Measurements from ENCODE around the gene KYAT1. TPM values are rescaled to one million over a fixed set of nuclear protein-coding genes. Genes with fewer than 3 reads are reported as not detected.
"Not testable (repeated sequence)": the region's sequence is repeated elsewhere in the genome, so short reads cannot be mapped to it uniquely, and the experiment has no call there.

Gene KYAT1
- total RNA-seq, 2 donors from 2014 or later = 20.1 to 29.6 TPM

- no peak for ATAC-seq (replicated peaks)
- Mint-ChIP-seq H3K27ac (no peak overlapping the region), H3K9me3 (no peaks in the 10 kb centered on the region), H3K27me3 (no peaks in the 10 kb centered on the region), H3K4me1 (no peaks in the 10 kb centered on the region), H3K36me3 (ENCODE audit: low read depth) (peaks cover 17% of the 10 kb centered on the region), H3K4me3 (no peak overlapping the region)
These were observed 70.9 kb downstream of the KYAT1 start for GRCh38 chr9:128810873-128811272.

- Mint-ChIP-seq H3K4me3 (no peak overlapping the region), H3K27me3 (no peaks in the 10 kb centered on the region), H3K9me3 (no peaks in the 10 kb centered on the region), H3K4me1 (no peaks in the 10 kb centered on the region), H3K36me3 (ENCODE audit: low read depth) (peaks cover 28% of the 10 kb centered on the region), H3K27ac (no peak overlapping the region)
- no peak for ATAC-seq (replicated peaks)
These were observed 71.9 kb downstream of the KYAT1 start for GRCh38 chr9:128809831-128810230.

- peaks cover 33% of the 10 kb centered on the region for H3K36me3 Mint-ChIP-seq (ENCODE audit: low read depth)
- no peaks in the 10 kb centered on the region for H3K27me3 Mint-ChIP-seq
- H3K4me3 Mint-ChIP-seq = no peak overlapping the region
- H3K4me1 Mint-ChIP-seq = no peaks in the 10 kb centered on the region
- H3K9me3 Mint-ChIP-seq = no peaks in the 10 kb centered on the region
- ATAC-seq (replicated peaks) = no peak
- no peak overlapping the region for H3K27ac Mint-ChIP-seq
These were observed 72.6 kb downstream of the KYAT1 start for GRCh38 chr9:128809036-128809599.

GRCh38 chr9:128808543-128808942 lies 73.2 kb downstream of the KYAT1 start:
- Mint-ChIP-seq H3K4me3 (no peak overlapping the region), H3K27me3 (no peaks in the 10 kb centered on the region), H3K4me1 (no peaks in the 10 kb centered on the region), H3K36me3 (ENCODE audit: low read depth) (peaks cover 38% of the 10 kb centered on the region), H3K9me3 (no peaks in the 10 kb centered on the region), H3K27ac (no peak overlapping the region)
- no peak for ATAC-seq (replicated peaks)

GRCh38 chr9:128807827-128808226 lies 73.9 kb downstream of the KYAT1 start:
- H3K9me3 Mint-ChIP-seq = no peaks in the 10 kb centered on the region
- H3K4me1 Mint-ChIP-seq = no peaks in the 10 kb centered on the region
- peaks cover 46% of the 10 kb centered on the region for H3K36me3 Mint-ChIP-seq (ENCODE audit: low read depth)
- H3K27ac Mint-ChIP-seq = no peak overlapping the region
- no peaks in the 10 kb centered on the region for H3K27me3 Mint-ChIP-seq
- ATAC-seq (replicated peaks) = no peak
- H3K4me3 Mint-ChIP-seq = no peak overlapping the region

- Mint-ChIP-seq H3K36me3 (ENCODE audit: low read depth) (peaks cover 62% of the 10 kb centered on the region), H3K4me1 (no peaks in the 10 kb centered on the region), H3K27ac (no peak overlapping the region), H3K27me3 (no peaks in the 10 kb centered on the region), H3K9me3 (no peaks in the 10 kb centered on the region), H3K4me3 (no peak overlapping the region)
- no peak for ATAC-seq (replicated peaks)
These were observed 76.1 kb downstream of the KYAT1 start for GRCh38 chr9:128805661-128806060.

GRCh38 chr9:128802482-128802881 lies 79.3 kb downstream of the KYAT1 start:
- no peak overlapping the region for H3K27ac Mint-ChIP-seq

GRCh38 chr9:128800061-128800460 lies 81.7 kb downstream of the KYAT1 start:
- peaks cover 89% of the 10 kb centered on the region for H3K36me3 Mint-ChIP-seq (ENCODE audit: low read depth)
- no peaks in the 10 kb centered on the region for H3K9me3 Mint-ChIP-seq
- H3K4me1 Mint-ChIP-seq = no peaks in the 10 kb centered on the region
- ATAC-seq (replicated peaks) = no peak
- no peak overlapping the region for H3K27ac Mint-ChIP-seq
- H3K4me3 Mint-ChIP-seq = no peak overlapping the region
- no peaks in the 10 kb centered on the region for H3K27me3 Mint-ChIP-seq

More at GRCh38 chr9:128802482-128802881, 79.3 kb downstream of the KYAT1 start:
- H3K9me3 Mint-ChIP-seq = no peaks in the 10 kb centered on the region
- no peak for ATAC-seq (replicated peaks)
- H3K4me3 Mint-ChIP-seq = no peak overlapping the region
- no peaks in the 10 kb centered on the region for H3K27me3 Mint-ChIP-seq
- peaks cover 84% of the 10 kb centered on the region for H3K36me3 Mint-ChIP-seq (ENCODE audit: low read depth)
- H3K4me1 Mint-ChIP-seq = no peaks in the 10 kb centered on the region

GRCh38 chr9:128798896-128799295 lies 82.9 kb downstream of the KYAT1 start:
- no peak for ATAC-seq (replicated peaks)
- Mint-ChIP-seq H3K4me3 (no peak overlapping the region), H3K4me1 (no peaks in the 10 kb centered on the region), H3K36me3 (ENCODE audit: low read depth) (peaks cover 92% of the 10 kb centered on the region), H3K27ac (no peak overlapping the region), H3K27me3 (no peaks in the 10 kb centered on the region), H3K9me3 (no peaks in the 10 kb centered on the region)

- ATAC-seq (replicated peaks); H3K9me3 Mint-ChIP-seq; H3K4me3 Mint-ChIP-seq; H3K4me1 Mint-ChIP-seq; H3K27me3 Mint-ChIP-seq; H3K27ac Mint-ChIP-seq: not testable (repeated sequence)
- H3K36me3 Mint-ChIP-seq (ENCODE audit: low read depth) = peaks cover 97% of the 10 kb centered on the region
These were observed 86.8 kb downstream of the KYAT1 start for GRCh38 chr9:128794961-128795360.

GRCh38 chr9:128792978-128793686 lies 88.6 kb downstream of the KYAT1 start:
- no peaks in the 10 kb centered on the region for H3K4me1 Mint-ChIP-seq
- no peaks in the 10 kb centered on the region for H3K9me3 Mint-ChIP-seq
- no peak overlapping the region for H3K4me3 Mint-ChIP-seq
- H3K36me3 Mint-ChIP-seq (ENCODE audit: low read depth) = peaks cover 84% of the 10 kb centered on the region
- H3K27me3 Mint-ChIP-seq = no peaks in the 10 kb centered on the region
- peak overlapping the region; percentile 41 for H3K27ac Mint-ChIP-seq
- no peak for ATAC-seq (replicated peaks)

GRCh38 chr9:128792134-128792533 lies 89.6 kb downstream of the KYAT1 start:
- Mint-ChIP-seq H3K4me1 (no peaks in the 10 kb centered on the region), H3K27me3 (no peaks in the 10 kb centered on the region), H3K27ac (no peak overlapping the region), H3K36me3 (ENCODE audit: low read depth) (peaks cover 74% of the 10 kb centered on the region), H3K4me3 (no peak overlapping the region), H3K9me3 (no peaks in the 10 kb centered on the region)
- no peak for ATAC-seq (replicated peaks)

GRCh38 chr9:128790536-128790935 lies 91.2 kb downstream of the KYAT1 start:
- H3K9me3 Mint-ChIP-seq = no peaks in the 10 kb centered on the region
- H3K36me3 Mint-ChIP-seq (ENCODE audit: low read depth) = peaks cover 58% of the 10 kb centered on the region
- no peak for ATAC-seq (replicated peaks)
- H3K4me3 Mint-ChIP-seq = no peak overlapping the region
- peak overlapping the region; percentile 21 for H3K27ac Mint-ChIP-seq
- H3K4me1 Mint-ChIP-seq = no peaks in the 10 kb centered on the region
- no peaks in the 10 kb centered on the region for H3K27me3 Mint-ChIP-seq

GRCh38 chr9:128788445-128788844 lies 93.3 kb downstream of the KYAT1 start:
- Mint-ChIP-seq H3K36me3 (ENCODE audit: low read depth) (peaks cover 38% of the 10 kb centered on the region), H3K9me3 (no peaks in the 10 kb centered on the region), H3K27ac (peak overlapping the region; percentile 89), H3K4me3 (peak overlapping the region; percentile 93), H3K4me1 (no peaks in the 10 kb centered on the region), H3K27me3 (no peaks in the 10 kb centered on the region)
- ATAC-seq (replicated peaks) = no peak

- Mint-ChIP-seq H3K27me3 (no peaks in the 10 kb centered on the region), H3K4me1 (no peaks in the 10 kb centered on the region), H3K9me3 (no peaks in the 10 kb centered on the region), H3K36me3 (ENCODE audit: low read depth) (peaks cover 31% of the 10 kb centered on the region), H3K27ac (peak overlapping the region; percentile 89), H3K4me3 (peak overlapping the region; percentile 93)
- no peak for ATAC-seq (replicated peaks)
These were observed 94.1 kb downstream of the KYAT1 start for GRCh38 chr9:128787659-128788058.
